ENCODE measurements around the gene CYFIP1.

DNA sequence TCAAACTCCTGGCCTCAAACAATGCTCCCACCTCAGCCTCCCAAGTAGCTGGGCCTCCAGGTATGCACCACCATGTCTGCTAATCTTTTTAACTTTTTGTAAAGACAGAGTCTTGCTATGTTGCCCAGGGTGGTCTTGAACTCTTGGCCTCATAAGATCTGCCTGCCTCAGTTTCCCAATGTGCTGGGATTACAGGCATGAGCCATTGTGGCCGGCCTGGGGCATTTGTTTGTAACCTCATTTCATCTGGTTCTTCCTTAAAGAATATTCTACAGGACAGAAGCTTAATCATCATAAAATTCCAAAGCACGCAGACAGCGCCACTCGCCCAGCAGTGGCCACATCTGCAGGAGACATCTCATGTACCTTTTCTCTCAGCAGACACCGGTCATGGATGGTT is 23.6 kb upstream of the CYFIP1 start:
- TF ChIP-seq, protein P1, sequence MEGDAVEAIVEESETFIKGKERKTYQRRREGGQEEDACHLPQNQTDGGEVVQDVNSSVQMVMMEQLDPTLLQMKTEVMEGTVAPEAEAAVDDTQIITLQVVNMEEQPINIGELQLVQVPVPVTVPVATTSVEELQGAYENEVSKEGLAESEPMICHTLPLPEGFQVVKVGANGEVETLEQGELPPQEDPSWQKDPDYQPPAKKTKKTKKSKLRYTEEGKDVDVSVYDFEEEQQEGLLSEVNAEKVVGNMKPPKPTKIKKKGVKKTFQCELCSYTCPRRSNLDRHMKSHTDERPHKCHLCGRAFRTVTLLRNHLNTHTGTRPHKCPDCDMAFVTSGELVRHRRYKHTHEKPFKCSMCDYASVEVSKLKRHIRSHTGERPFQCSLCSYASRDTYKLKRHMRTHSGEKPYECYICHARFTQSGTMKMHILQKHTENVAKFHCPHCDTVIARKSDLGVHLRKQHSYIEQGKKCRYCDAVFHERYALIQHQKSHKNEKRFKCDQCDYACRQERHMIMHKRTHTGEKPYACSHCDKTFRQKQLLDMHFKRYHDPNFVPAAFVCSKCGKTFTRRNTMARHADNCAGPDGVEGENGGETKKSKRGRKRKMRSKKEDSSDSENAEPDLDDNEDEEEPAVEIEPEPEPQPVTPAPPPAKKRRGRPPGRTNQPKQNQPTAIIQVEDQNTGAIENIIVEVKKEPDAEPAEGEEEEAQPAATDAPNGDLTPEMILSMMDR (IDR thresholded peaks at IDR 0.05), result no peak
- no peak for TF ChIP-seq POLR2A (IDR thresholded peaks at IDR 0.05)
